ENCODE data around the gene ZBTB16. TPM values are rescaled to one million over a fixed set of nuclear protein-coding genes. Genes with fewer than 3 reads are reported as not detected.

Gene ZBTB16
- total and polyA plus RNA-seq, 2 of the 13 experiments (the other 11 are each of a cell fraction or from before 2014, with no cell fraction given): not detected

DNA sequence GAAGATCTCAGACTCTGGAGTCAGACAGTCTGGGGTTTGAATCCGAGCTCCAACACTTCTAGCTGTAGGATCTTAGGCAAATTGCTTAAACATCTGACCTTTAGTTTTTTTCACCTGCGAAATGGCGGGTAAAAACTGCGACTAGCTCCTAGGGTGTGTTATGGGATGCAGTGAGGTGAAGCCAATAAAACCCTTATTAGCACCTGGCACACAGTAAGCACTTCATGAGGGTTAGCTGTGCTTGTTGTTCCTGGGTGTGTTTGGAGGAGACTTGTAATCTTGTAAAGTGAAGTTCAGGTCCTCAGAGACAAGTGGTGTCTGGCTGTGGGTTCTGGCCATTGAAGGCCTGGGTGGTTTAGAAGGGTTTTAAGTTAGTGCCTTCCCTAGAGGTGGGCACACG is 68.9 kb downstream of the ZBTB16 start (continued):
- TF ChIP-seq, protein P1, sequence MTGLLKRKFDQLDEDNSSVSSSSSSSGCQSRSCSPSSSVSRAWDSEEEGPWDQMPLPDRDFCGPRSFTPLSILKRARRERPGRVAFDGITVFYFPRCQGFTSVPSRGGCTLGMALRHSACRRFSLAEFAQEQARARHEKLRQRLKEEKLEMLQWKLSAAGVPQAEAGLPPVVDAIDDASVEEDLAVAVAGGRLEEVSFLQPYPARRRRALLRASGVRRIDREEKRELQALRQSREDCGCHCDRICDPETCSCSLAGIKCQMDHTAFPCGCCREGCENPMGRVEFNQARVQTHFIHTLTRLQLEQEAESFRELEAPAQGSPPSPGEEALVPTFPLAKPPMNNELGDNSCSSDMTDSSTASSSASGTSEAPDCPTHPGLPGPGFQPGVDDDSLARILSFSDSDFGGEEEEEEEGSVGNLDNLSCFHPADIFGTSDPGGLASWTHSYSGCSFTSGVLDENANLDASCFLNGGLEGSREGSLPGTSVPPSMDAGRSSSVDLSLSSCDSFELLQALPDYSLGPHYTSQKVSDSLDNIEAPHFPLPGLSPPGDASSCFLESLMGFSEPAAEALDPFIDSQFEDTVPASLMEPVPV (CRISPR knock-in tag; IDR thresholded peaks at IDR 0.05): no peak
- TF ChIP-seq TP53 (CRISPR knock-in tag; conservative IDR thresholded peaks at IDR 0.05) (no peak), KLF16 (CRISPR knock-in tag; IDR thresholded peaks at IDR 0.05) (no peak), RNF2 (conservative IDR thresholded peaks at IDR 0.05; ENCODE audit: low read depth) (no peak), FIP1L1 (IDR thresholded peaks at IDR 0.05; ENCODE audit: borderline replicate concordance, insufficient read depth, low read depth, low read length) (no peak)

DNA sequence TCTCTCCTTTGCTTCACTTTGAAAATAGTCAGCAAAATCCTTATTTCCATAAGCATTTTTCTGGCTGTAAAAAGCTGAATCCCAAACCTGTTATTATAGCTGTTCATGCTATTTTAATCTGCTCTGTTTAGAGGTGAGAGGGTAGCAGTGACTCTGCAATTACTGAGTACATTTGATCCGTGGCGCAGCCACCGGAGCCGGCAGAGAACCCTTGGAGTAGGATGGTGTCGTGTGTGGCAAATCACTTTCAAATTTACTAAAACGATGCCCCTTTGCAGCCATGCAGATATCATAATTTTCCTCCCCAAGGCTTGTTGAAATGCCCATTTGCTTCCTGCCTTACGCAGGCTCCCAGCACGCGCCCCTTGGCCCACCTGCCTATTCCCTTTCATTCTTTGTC is 69.6 kb downstream of the ZBTB16 start:
- Histone ChIP-seq H3K27ac (ENCODE audit: extremely low read length, insufficient read depth, low read length) (no peak overlapping the region), H2AFZ (ENCODE audit: low read length) (no peak overlapping the region), H3K9ac (ENCODE audit: insufficient read depth, low read depth, low read length) (no peak overlapping the region), H3K4me2 (ENCODE audit: low read depth, low read length) (no peak overlapping the region), H3K36me3 (replicated peaks in 1 of 2; ENCODE audit: control insufficient read depth in 1 of 2, insufficient read depth in 2 of 2, low read length in 2 of 2) (no peaks in the 10 kb centered on the region), H3K9me3 (ENCODE audit: low read length) (no peaks in the 10 kb centered on the region), H4K20me1 (ENCODE audit: insufficient read depth, low read length) (no peaks in the 10 kb centered on the region), H3K79me2 (ENCODE audit: insufficient read depth, low read length) (no peaks in the 10 kb centered on the region), H3K27me3 (ENCODE audit: control insufficient read depth in 1 of 2, insufficient read depth in 2 of 2, low read length in 2 of 2) (peaks cover 2 to 18% of the 10 kb centered on the region in 2 experiments; a peak in 2 of 5 replicates), H3K4me3 (replicated peaks in 1 of 3; ENCODE audit: insufficient read depth in 1 of 3, low read depth in 2 of 3, low read length in 3 of 3) (no peak overlapping the region), H3K4me1 (ENCODE audit: insufficient read depth, low read length) (no peaks in the 10 kb centered on the region)
- TF ChIP-seq SIX4 (CRISPR knock-in tag; IDR thresholded peaks at IDR 0.05) (no peak), ZNF101 (CRISPR knock-in tag; IDR thresholded peaks at IDR 0.05; ENCODE audit: borderline replicate concordance, low read depth) (no peak), ZNF33B (CRISPR knock-in tag; IDR thresholded peaks at IDR 0.05) (no peak), KAT2B (IDR thresholded peaks at IDR 0.05; ENCODE audit: borderline replicate concordance, low read depth, low read length) (no peak), ZNF839 (CRISPR knock-in tag; IDR thresholded peaks at IDR 0.05; ENCODE audit: borderline replicate concordance) (no peak), KLF12 (CRISPR knock-in tag; IDR thresholded peaks at IDR 0.05; ENCODE audit: borderline replicate concordance) (no peak), ZNF747 (CRISPR knock-in tag; IDR thresholded peaks at IDR 0.05; ENCODE audit: borderline replicate concordance) (no peak)
- intact Hi-C loops (cut with micrococcal nuclease; ENCODE audit: unreplicated experiment) (no loop called here), in situ Hi-C loops (cut with HindIII; ENCODE audit: extremely low pct_ligation_motif_present, low pct_unique_long_range_greater_than_20kb) (no loop called here)
- FAIRE-seq: no peak
- WGBS (ENCODE audit: low lambda C conversion rate): 56% methylated on average over 9 of the region's 9 CpGs
- BruUV-seq (replicated peaks): no TSS peak
- no peak for ATAC-seq
- POLR2A ChIA-PET: no interaction called here
- DNase-seq (ENCODE audit: low spot score): no peak
- CTCF ChIA-PET (ENCODE audit: low intra/inter-chr PET ratio, low total read pairs): no interaction called here

Measured in HepG2 (cell line).